Measurements from ENCODE around the gene CDK18.
"Not testable (repeated sequence)": the region's sequence is repeated elsewhere in the genome, so short reads cannot be mapped to it uniquely, and the experiment has no call there.

Gene CDK18

GRCh38 chr1:205481629-205482151 is 22.8 kb upstream of the CDK18 start:
- DNase-seq = no peak

- DNase-seq = not testable (repeated sequence)
Observed at GRCh38 chr1:205482587-205482986, 21.9 kb upstream of the CDK18 start.

- DNase-seq = no peak
Observed at GRCh38 chr1:205483372-205483771, 21.1 kb upstream of the CDK18 start.

GRCh38 chr1:205484985-205485967 is 19.2 kb upstream of the CDK18 start:
- DNase-seq = peak; percentile 32 to 46

- no peak for DNase-seq
Observed at GRCh38 chr1:205486258-205486657, 18.2 kb upstream of the CDK18 start.

- peak; percentile 67 to 75 for DNase-seq
Observed at GRCh38 chr1:205488074-205488723, 16.3 kb upstream of the CDK18 start.

GRCh38 chr1:205491794-205492193 is 12.7 kb upstream of the CDK18 start:
- DNase-seq = no peak

GRCh38 chr1:205492201-205492667 is 12.2 kb upstream of the CDK18 start:
- no peak for DNase-seq

GRCh38 chr1:205492774-205493173 is 11.7 kb upstream of the CDK18 start:
- DNase-seq = no peak

- DNase-seq = no peak
Observed at GRCh38 chr1:205493241-205494085, 11.0 kb upstream of the CDK18 start.

GRCh38 chr1:205494115-205494514 is 10.4 kb upstream of the CDK18 start:
- no peak for DNase-seq

GRCh38 chr1:205495237-205495823 is 9.1 kb upstream of the CDK18 start:
- DNase-seq = no peak

- no peak for DNase-seq
Observed at GRCh38 chr1:205496661-205497060, 7.8 kb upstream of the CDK18 start.

GRCh38 chr1:205497351-205497750 is 7.1 kb upstream of the CDK18 start:
- no peak for DNase-seq

GRCh38 chr1:205499789-205500188 is 4.7 kb upstream of the CDK18 start:
- DNase-seq = no peak

- no peak for DNase-seq
Observed at GRCh38 chr1:205500240-205501233, 3.9 kb upstream of the CDK18 start.

- DNase-seq = no peak
Observed at GRCh38 chr1:205502111-205502810, 2.2 kb upstream of the CDK18 start.

- no peak for DNase-seq
Observed at GRCh38 chr1:205502992-205503391, 1.5 kb upstream of the CDK18 start.

GRCh38 chr1:205505076-205505729 is 734 bp downstream of the CDK18 start:
- no peak for DNase-seq

- no peak for DNase-seq
Observed at GRCh38 chr1:205505791-205506190, 1.3 kb downstream of the CDK18 start.
